Karpas-422 (cell line): ENCODE measurements around the gene GHRL. TPM values are rescaled to one million over a fixed set of nuclear protein-coding genes. Genes with fewer than 3 reads are reported as not detected.

ENCODE experiments used
- DNase-seq: peaks from one replicate; pipeline ENCODE4 v3.0.0-alpha.2; 2015
- H2AFZ ChIP-seq: fragments of 200-600 bp; sonication (generic); 2 replicates; pipeline ENCODE4 v1.6.1; 2014; ENCODE audit warnings: antibody characterized with exemption, low read length, mixed read lengths
- H3K27ac ChIP-seq: fragments of 200-600 bp; sonication (generic); 2 replicates; pipeline ENCODE4 v1.5.1; 2014; ENCODE audit warnings: mild to moderate bottlenecking, low read length, moderate library complexity
- H3K27me3 ChIP-seq: fragments of 200-600 bp; sonication (generic); 2 replicates; pipeline ENCODE4 v1.6.1; 2014; ENCODE audit warnings: low read length, mixed read lengths
- H3K36me3 ChIP-seq: fragments of 200-600 bp; sonication (generic); 2 replicates; pipeline ENCODE4 v1.6.1; 2014; ENCODE audit warnings: low read length, mixed read lengths; ENCODE audit not compliant: insufficient read depth
- H3K4me1 ChIP-seq: fragments of 200-600 bp; sonication (generic); 2 replicates; pipeline ENCODE4 v1.6.1; 2014; ENCODE audit warnings: mild to moderate bottlenecking, low read length, mixed read lengths
- H3K4me2 ChIP-seq: fragments of 200-600 bp; sonication (generic); 2 replicates; pipeline ENCODE4 v1.6.1; 2014; ENCODE audit warnings: low read length, low read depth, mild to moderate bottlenecking; ENCODE audit not compliant: poor library complexity, severe bottlenecking
- H3K4me3 ChIP-seq: fragments of 200-600 bp; sonication (generic); 2 replicates; pipeline ENCODE4 v1.5.1; 2014; ENCODE audit warnings: mild to moderate bottlenecking, antibody characterized with exemption, low read length, mixed read lengths
- H3K79me2 ChIP-seq: fragments of 200-600 bp; sonication (generic); 2 replicates; pipeline ENCODE4 v1.6.1; 2014; ENCODE audit warnings: mild to moderate bottlenecking, low read length, mixed read lengths
- H3K9ac ChIP-seq: fragments of 200-600 bp; sonication (generic); 2 replicates; pipeline ENCODE4 v1.6.0; 2014; ENCODE audit warnings: low read length
- H3K9me2 ChIP-seq: fragments of 200-600 bp; sonication (generic), shearing (Covaris generic); replicated peaks from 2 replicates; pipeline ENCODE4 v1.6.0; 2014; ENCODE audit warnings: mild to moderate bottlenecking, low read length, moderate library complexity; ENCODE audit not compliant: insufficient read depth
- H3K9me3 ChIP-seq: fragments of 300-700, 200-600 bp; sonication (generic); 2 replicates; pipeline ENCODE4 v1.6.1; 2014; ENCODE audit warnings: low read length, mixed read lengths
- H4K20me1 ChIP-seq: fragments of 200-600 bp; sonication (generic); 2 replicates; pipeline ENCODE4 v1.6.1; 2014; ENCODE audit warnings: mild to moderate bottlenecking, antibody characterized with exemption, low read length, low read depth; ENCODE audit not compliant: insufficient read depth
- total RNA-seq: library from RNA; depleted of rRNA; stranded (reverse); fragments of >200 nt; shearing (Covaris generic); gene quantifications from 2 replicates; pipeline ENCODE4 v1.2.3, GENCODE V29; 2014; ENCODE audit warnings: low replicate concordance; rRNA removed

Gene GHRL, protein sequence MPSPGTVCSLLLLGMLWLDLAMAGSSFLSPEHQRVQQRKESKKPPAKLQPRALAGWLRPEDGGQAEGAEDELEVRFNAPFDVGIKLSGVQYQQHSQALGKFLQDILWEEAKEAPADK
- 1.1 TPM in 1 of 2 replicates, not detected in the other for total RNA-seq

DNA sequence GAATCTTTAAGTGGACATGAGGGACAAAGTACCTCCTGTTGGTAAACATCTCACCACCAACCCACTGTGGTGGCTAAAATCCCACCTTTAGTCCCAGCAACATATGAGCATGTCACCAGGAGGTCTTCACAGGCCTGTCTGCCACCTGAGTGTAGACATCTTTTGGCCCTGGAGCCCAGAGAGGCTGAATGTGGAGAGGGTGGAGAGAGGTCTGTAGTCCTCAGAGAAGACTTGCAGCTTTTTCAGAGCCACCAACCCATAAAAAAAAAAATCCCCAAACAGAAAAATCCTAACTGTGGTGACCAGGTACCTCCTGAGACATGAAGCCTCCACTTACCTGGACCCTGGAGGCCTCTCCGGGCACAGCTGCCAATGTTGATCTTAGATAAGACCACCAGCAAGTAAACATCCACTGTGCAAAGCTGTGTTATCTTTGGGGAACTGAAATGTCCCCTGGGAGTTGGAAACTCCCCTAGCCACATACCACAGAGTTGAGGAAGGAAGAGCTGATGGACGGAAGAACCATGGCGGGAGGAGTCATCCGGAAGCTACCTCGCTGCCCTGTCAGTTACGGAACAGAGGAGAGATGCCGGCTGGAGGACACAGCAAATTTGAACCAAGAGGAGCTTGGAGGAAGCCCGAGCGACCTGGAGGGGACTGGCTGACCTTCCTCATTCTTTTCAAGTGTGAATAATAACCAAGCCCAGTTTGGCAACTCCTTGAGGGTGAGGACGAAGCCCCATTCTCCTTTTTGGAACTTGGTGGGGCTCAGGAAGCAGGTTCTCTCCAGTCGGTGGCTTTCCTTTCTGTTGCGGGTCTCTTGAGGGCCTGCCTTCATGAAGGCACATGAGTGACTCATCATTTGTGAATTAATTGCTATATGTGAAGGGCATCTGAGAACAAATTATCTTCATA, at the start of gene GHRL:
Gene GHRL (minus strand): TSS at position 443 of the 915 bp plus-strand sequence. CDS start 2,767 bp downstream, outside the sequence.
- H2AFZ ChIP-seq: no peak within 1 kb of the TSS
- no peaks in the 10 kb centered on the region for H3K79me2 ChIP-seq
- no peaks in the 10 kb centered on the region for H3K9me3 ChIP-seq
- no peaks in the 10 kb centered on the region for H4K20me1 ChIP-seq
- no peak within 1 kb of the TSS for H3K9ac ChIP-seq
- no peak within 1 kb of the TSS for H3K4me2 ChIP-seq
- H3K27me3 ChIP-seq: no peaks in the 10 kb centered on the region
- no peak within 1 kb of the TSS for H3K27ac ChIP-seq
- H3K4me3 ChIP-seq: no peak within 1 kb of the TSS
- DNase-seq: no peak
- no peaks in the 10 kb centered on the region for H3K4me1 ChIP-seq
- H3K9me2 ChIP-seq: no peaks in the 10 kb centered on the region
- H3K36me3 ChIP-seq: peaks cover 9% of the 10 kb centered on the region

GRCh38 chr3:10341901-10342398, 49.2 kb upstream of the GHRL start:
- DNase-seq: no peak
- H3K4me2 ChIP-seq: no peak overlapping the region
- H3K36me3 ChIP-seq: no peaks in the 10 kb centered on the region
- no peaks in the 10 kb centered on the region for H3K9me3 ChIP-seq
- no peaks in the 10 kb centered on the region for H3K9me2 ChIP-seq
- H3K79me2 ChIP-seq: no peaks in the 10 kb centered on the region
- no peak overlapping the region for H3K9ac ChIP-seq
- no peak overlapping the region for H2AFZ ChIP-seq
- no peak overlapping the region for H3K27ac ChIP-seq
- H3K4me1 ChIP-seq: peaks cover 11% of the 10 kb centered on the region
- no peak overlapping the region for H3K4me3 ChIP-seq
- no peaks in the 10 kb centered on the region for H3K27me3 ChIP-seq
- H4K20me1 ChIP-seq: no peaks in the 10 kb centered on the region

DNA sequence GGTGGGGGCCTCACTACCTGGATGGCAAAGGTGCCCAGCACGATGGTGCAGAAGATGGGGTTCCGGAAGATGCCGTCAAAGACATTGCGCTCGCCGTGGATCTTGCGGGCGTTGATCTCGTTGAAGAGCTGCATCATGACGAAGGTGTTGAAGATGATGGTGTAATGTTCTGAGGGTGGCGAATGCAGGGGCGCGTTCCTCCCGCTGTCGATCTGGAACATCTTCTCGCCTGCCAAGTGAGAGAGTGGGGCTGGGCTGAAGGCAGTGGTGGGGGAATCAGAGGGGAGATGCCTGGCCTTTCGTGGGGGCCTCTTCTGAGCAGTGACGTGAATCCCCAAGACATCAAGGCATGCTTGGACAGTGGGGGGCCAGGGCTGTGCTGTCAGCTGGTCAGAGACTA, 47.7 kb upstream of the GHRL start:
- H4K20me1 ChIP-seq: no peaks in the 10 kb centered on the region
- no peaks in the 10 kb centered on the region for H3K9me3 ChIP-seq
- H2AFZ ChIP-seq: no peak overlapping the region
- H3K4me2 ChIP-seq: no peak overlapping the region
- H3K27me3 ChIP-seq: no peaks in the 10 kb centered on the region
- H3K9me2 ChIP-seq: no peaks in the 10 kb centered on the region
- H3K4me1 ChIP-seq: peaks cover 11% of the 10 kb centered on the region
- DNase-seq: no peak
- no peaks in the 10 kb centered on the region for H3K36me3 ChIP-seq
- no peak overlapping the region for H3K27ac ChIP-seq
- no peaks in the 10 kb centered on the region for H3K79me2 ChIP-seq
- H3K4me3 ChIP-seq: no peak overlapping the region
- no peak overlapping the region for H3K9ac ChIP-seq

DNA sequence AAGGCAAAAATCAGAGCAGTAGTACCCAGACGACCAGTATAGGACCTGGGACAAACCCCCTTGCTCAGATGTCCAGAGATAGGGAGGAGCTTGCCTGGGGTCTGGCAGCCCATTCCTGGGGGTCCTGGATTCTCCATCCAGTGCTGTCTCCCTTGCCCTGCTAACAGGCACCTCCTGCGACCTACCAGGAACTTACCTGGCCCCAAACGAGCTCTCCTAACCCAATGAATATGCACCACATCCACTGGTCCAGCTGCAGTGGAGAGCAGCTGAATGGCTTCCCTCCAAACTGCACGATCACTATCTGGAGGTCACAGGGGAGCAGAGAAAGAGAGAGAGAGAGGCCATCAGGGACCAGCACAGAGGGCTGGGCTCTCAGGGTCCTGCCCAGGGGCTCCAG, 47.3 kb upstream of the GHRL start:
- Histone ChIP-seq H2AFZ (no peak overlapping the region), H3K9ac (no peak overlapping the region), H4K20me1 (no peaks in the 10 kb centered on the region), H3K4me2 (no peak overlapping the region), H3K27me3 (no peaks in the 10 kb centered on the region), H3K79me2 (no peaks in the 10 kb centered on the region), H3K9me3 (no peaks in the 10 kb centered on the region), H3K9me2 (no peaks in the 10 kb centered on the region), H3K4me1 (peaks cover 9% of the 10 kb centered on the region), H3K4me3 (no peak overlapping the region), H3K36me3 (no peaks in the 10 kb centered on the region), H3K27ac (no peak overlapping the region)
- no peak for DNase-seq

DNA sequence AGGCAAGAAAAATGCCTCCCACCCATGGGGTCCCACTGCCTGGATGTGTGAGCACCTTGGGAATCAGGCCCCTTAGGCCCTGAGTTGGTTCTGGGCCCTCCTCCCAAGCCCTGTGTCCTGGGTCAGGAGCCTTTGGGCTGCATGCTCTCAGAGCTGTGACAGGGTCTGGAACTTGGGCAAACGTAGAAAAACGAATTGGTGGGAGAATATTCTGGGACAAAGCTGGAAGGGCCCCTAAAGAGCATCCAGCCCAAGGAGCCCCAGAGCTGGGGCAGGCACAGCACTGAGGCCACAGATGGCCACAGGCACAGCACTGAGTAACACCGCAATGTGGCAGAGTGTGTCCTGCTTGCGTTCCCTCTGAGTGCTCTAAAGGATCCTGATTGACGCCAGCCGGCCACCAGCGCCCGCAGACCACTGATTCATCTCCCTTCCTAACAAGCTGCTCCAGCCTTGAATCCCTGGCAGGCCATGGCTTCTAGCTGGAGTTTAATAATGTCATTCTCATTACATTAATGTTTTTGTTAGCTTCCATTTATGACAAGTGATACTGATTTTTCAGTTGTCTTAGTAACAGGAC, 46.7 kb upstream of the GHRL start:
- H3K4me3 ChIP-seq: no peak overlapping the region
- H3K27ac ChIP-seq: no peak overlapping the region
- no peaks in the 10 kb centered on the region for H3K9me3 ChIP-seq
- H4K20me1 ChIP-seq: no peaks in the 10 kb centered on the region
- no peaks in the 10 kb centered on the region for H3K9me2 ChIP-seq
- H3K4me2 ChIP-seq: no peak overlapping the region
- H2AFZ ChIP-seq: no peak overlapping the region
- H3K79me2 ChIP-seq: no peaks in the 10 kb centered on the region
- peaks cover 4% of the 10 kb centered on the region for H3K4me1 ChIP-seq
- H3K9ac ChIP-seq: no peak overlapping the region
- no peaks in the 10 kb centered on the region for H3K27me3 ChIP-seq
- no peaks in the 10 kb centered on the region for H3K36me3 ChIP-seq
- no peak for DNase-seq

GRCh38 chr3:10338591-10339353, 46.0 kb upstream of the GHRL start:
- no peak overlapping the region for H3K27ac ChIP-seq
- no peaks in the 10 kb centered on the region for H3K79me2 ChIP-seq
- no peaks in the 10 kb centered on the region for H3K9me3 ChIP-seq
- H3K9me2 ChIP-seq: no peaks in the 10 kb centered on the region
- no peak overlapping the region for H3K4me2 ChIP-seq
- no peak for DNase-seq
- H3K4me3 ChIP-seq: no peak overlapping the region
- H3K36me3 ChIP-seq: no peaks in the 10 kb centered on the region
- H2AFZ ChIP-seq: no peak overlapping the region
- H3K27me3 ChIP-seq: no peaks in the 10 kb centered on the region
- no peaks in the 10 kb centered on the region for H3K4me1 ChIP-seq
- H3K9ac ChIP-seq: no peak overlapping the region
- H4K20me1 ChIP-seq: no peaks in the 10 kb centered on the region

GRCh38 chr3:10338164-10338470, 45.4 kb upstream of the GHRL start:
- no peak for DNase-seq
- no peak overlapping the region for H3K27ac ChIP-seq
- no peaks in the 10 kb centered on the region for H3K27me3 ChIP-seq
- H3K9me2 ChIP-seq: no peaks in the 10 kb centered on the region
- H3K36me3 ChIP-seq: no peaks in the 10 kb centered on the region
- H3K4me1 ChIP-seq: no peaks in the 10 kb centered on the region
- H3K9ac ChIP-seq: no peak overlapping the region
- H3K4me2 ChIP-seq: no peak overlapping the region
- no peaks in the 10 kb centered on the region for H3K79me2 ChIP-seq
- no peak overlapping the region for H3K4me3 ChIP-seq
- H2AFZ ChIP-seq: no peak overlapping the region
- H4K20me1 ChIP-seq: no peaks in the 10 kb centered on the region
- H3K9me3 ChIP-seq: no peaks in the 10 kb centered on the region
